ENCODE data around the gene NDUFS6.

- no peak for TF ChIP-seq CTCF (conservative IDR thresholded peaks at IDR 0.05; ENCODE audit: low read depth, low read length)
- no peak for TF ChIP-seq EZH2phosphoT487 (IDR thresholded peaks at IDR 0.05; ENCODE audit: borderline replicate concordance, low read length)
- no peak for TF ChIP-seq EZH2 (IDR thresholded peaks at IDR 0.05; ENCODE audit: low read length, unreplicated experiment)
Observed at GRCh38 chr5:1791176-1791575, 10.0 kb upstream of the NDUFS6 start.
